Fibroblast of skin of back (primary cell): ENCODE data around the gene MT1M.
"Not testable (repeated sequence)": the region's sequence is repeated elsewhere in the genome, so short reads cannot be mapped to it uniquely, and the experiment has no call there.

ENCODE experiments used
- DNase-seq: peaks from one replicate; pipeline ENCODE4 v3.0.0-alpha.2; 2013

The MT1M gene

DNA sequence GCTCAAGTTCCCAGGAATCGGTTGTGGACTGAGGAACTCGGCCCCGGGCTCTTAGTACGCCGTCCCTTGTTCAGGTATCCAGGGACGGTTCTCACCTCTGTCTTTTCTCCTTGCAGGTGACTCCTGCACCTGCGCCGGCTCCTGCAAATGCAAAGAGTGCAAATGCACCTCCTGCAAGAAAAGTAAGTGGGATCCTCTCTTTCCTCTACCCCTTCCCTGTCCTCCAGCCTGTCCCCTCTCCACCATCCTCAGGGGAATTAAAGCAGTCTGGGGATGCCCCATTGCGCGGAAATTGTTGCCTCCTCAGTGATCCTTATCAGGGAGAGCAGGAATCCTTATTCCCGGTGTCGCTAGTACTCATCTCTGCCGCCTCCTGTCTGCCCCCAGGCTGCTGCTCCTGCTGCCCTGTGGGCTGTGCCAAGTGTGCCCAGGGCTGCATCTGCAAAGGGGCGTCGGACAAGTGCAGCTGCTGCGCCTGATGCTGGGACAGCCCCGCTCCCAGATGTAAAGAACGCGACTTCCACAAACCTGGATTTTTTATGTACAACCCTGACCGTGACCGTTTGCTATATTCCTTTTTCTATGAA, 23.5 kb upstream of the MT1M start:
- peak; percentile 19 for DNase-seq

DNA sequence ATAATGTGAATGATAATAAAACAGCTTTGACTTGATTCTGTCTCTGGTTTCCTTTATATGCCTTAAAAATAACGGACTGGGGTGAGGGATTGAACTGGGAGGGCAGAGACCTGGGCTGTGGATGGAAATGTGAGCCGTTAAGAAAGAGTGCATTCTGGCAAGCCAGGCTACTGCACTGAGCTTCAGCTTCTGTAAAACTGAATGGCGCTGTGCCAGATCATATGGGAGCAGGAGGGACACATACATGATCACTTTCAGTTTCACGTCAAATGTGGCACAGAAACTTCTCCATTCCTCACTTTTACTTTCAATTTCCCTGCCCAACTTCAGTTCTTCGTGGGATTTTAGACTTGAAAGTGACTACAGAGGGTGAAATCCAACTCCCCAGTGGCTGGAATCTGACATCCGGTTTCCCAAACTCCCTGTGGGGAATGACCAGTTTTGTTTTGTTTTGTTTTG, 23.0 kb upstream of the MT1M start:
- DNase-seq, result peak; percentile 93

- peak; percentile 83 for DNase-seq
These were observed 22.3 kb upstream of the MT1M start for GRCh38 chr16:56610017-56610608.

GRCh38 chr16:56610609-56611111, 21.8 kb upstream of the MT1M start:
- DNase-seq, result peak; percentile 55

DNA sequence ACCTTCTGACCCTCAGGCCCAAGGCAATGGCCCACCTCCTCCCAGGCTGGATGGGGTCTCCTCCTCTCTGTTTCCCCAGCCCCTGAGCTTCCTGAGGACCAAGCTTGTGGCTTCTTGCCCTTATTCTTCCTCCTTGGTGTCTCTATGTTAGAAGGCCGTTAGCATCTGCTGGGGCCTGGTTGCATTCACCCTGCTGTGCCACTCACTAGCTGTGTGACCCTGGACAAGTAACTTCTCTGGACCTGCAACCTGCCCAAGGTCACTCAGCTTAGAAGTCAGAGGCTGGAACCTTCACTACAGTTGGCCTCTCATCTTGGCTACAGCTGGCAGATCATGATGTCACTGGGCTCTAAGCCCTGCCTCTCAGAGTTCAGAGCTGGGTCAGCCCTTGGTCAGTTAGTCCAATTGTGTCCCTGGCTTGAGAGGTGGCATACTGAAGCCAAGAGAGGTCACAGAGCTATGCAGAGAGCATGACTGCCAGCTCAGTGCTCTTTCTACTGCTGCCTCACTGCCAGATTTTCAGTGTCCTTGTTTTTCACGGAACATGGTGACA, 21.1 kb upstream of the MT1M start:
- peak; percentile 19 for DNase-seq

DNA sequence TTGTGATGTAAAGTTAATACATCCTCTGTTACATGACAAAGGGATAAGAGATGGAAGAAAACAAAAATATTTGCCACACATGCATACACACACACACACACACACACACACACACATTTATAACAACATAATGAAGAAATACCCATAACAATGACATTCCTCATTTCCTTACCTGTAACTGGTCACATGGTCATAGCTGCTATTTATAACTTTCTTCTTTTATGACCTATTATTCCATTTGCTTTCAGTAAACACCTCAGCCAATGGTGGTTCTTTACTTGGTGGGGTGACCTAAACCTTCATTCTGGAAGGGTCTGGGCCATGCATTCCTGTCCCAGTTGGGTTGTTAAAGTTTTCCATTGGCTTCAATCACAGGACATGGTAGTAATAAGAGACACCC, 18.8 kb upstream of the MT1M start:
- no peak for DNase-seq

DNA sequence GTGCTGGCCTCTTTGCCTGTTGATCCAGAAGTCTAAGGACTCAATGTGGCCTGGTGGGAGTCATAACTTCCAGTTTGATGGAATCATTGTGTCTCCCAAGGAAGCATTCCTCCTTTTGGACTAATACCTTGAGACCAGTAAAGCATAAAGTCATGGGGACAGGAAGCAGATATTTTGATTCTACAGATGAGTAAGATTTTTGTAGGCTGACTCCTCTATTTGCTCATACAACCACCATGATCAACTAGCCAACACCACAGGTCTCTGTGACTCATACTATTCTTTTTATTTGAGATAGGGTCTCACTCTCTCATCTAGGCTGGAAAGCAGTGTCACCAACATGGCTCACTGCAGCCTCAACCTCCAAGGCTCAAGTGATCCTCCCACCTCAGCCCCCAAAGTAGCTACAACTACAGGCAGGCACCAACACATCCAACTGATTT, 17.9 kb upstream of the MT1M start:
- peak; percentile 94 for DNase-seq

GRCh38 chr16:56615353-56615752, 17.1 kb upstream of the MT1M start:
- DNase-seq, result peak; percentile 73

DNA sequence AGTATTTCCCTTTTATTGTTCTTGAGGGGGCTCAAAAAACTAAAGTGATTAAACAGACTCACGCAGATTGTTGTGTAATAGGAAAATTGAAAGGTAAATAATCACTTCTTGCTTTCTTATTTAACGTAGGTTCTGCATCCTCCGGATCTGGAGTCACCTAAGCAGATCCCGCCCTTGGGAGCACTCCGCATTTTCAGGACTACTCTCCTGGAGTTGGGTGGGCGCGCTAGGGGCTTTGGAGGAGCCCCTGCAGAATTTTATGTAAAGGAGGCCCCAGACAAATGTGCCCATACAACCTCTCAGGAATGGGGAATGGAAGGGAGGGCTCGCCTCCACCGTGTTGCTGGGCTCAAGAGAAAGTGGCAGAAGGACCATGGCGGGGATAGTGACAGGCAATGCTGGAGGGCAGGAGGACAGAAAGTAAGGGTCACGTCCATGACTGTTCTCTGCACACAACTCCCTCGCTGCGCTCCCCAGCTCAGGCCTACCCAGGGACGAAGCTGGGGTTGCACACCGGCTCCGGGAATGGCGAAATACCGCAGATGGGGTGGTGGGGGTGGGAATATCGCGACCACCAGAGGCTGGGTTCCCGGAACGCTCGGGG, 15.7 kb upstream of the MT1M start:
- DNase-seq, result no peak

DNA sequence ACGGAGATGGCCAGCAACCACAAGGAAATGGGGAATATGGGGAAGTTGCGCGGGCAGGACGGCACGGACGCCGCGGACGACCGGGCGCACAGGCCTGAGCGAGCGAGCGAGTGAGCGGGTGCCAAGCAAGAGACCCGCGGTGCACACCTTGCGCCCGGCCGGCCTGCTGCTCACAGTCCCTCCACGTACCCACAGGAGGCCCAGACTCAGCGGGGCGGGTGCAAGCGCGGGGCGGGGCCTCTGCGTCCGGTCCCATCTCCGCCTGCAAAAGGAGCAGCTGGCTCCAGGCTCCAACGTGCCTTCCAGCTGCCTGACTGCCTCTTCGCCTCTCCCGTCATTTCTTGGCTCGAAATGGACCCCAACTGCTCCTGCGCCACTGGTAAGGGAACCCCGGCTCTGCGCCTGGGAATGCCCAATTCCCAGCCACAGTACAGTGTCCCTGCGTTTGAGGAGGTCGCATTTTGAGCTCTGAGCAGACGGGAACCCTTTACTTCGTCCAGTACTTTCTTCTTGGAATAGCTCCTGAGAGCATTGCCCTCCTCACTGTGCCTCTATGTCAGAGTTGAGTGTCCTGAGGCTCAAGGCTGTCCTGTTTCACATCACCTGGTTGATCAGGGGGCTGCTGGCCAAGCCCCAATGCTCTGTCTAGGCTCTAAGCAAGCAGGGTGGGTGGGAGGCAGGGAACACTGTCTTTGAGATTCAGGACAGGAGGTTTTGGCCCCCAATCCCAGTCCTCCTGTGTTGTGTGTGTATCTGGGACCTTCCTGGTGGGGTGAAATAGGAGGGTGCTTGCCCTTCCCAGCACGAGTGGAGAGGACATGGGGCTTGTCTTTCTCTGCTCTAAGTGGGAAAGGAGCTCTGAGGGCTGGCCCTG, 15.0 kb upstream of the MT1M start:
- DNase-seq, result peak; percentile 43

DNA sequence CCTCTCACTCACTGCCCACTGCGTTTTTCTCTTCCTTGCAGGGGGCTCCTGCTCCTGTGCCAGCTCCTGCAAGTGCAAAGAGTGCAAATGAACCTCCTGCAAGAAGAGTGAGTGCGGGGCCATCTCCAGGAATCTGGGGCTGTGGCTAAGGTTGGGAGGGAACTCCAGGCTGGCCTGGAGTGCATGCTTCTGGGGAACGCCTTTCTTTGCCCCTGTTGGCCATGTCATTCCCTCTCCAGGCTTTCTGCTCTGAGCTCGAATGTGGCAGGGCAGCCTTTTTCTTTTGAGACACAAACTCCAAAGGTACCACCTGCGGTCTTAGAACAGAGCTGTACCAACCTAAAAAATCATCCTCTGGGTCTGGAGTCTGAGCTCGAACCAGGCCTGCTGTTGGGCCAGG, 14.3 kb upstream of the MT1M start:
- no peak for DNase-seq

- no peak for DNase-seq
These were observed 12.0 kb upstream of the MT1M start for GRCh38 chr16:56620339-56620897.

GRCh38 chr16:56621665-56622445, 10.6 kb upstream of the MT1M start:
- DNase-seq, result not testable (repeated sequence)

DNA sequence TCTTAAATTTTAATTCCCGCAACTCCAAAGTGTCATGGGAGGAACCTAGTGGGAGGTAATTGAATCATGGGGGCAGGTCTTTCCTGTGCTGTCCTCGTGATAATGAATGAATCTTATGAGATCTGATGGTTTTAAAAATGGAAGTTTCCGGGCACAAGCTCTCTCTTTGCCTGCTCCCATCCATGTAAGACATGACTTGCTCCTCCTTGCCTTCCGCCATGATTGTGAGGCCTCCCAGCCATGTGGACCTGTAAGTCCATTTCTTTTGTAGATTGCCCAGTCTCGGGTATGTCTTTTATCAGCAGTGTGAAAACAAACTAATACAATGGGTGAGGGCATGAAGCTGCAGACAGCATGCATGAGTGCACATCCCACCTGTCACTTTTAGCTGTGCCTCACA, 9.3 kb upstream of the MT1M start:
- DNase-seq, result not testable (repeated sequence)

DNA sequence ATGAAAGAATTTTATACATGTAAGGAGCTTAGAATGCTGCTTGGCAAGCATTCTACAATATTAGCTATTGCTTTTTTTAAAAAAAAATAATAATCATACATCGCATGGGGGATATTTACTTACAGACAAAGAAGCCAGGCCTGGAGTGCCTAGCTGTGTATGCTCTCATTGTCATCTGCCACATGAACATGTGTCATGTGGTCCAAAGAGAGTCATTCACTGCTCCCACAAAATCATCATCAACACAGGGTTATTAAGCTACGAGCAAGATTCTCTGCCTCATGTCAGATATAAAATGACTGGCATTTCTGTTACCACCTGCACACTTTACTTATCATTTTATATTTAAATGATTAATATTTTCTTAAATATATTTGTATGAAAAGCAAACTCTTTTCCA, 8.8 kb upstream of the MT1M start:
- DNase-seq, result no peak

GRCh38 chr16:56625140-56625942, 7.1 kb upstream of the MT1M start, which contains the start of gene MT1E:
Gene MT1E (plus strand): TSS chr16:56625781. CDS start chr16:56625852, 71 bp downstream.
- peak; percentile 85 for DNase-seq

- peak; percentile 67 for DNase-seq
These were observed 6.4 kb upstream of the MT1M start for GRCh38 chr16:56625943-56626654.

DNA sequence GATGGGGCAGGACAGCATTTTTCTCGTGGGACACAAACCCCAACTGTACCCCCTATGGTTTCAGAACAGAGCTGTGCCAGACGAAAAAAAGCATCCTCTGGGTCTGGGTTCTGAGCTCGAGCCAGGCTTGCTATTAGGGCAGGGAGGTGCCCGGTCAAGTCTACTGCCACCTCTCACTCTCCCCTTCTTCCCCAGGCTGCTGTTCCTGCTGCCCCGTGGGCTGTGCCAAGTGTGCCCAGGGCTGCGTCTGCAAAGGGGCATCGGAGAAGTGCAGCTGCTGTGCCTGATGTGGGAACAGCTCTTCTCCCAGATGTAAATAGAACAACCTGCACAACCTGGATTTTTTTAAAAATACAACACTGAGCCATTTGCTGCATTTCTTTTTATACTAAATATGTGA, 5.8 kb upstream of the MT1M start:
- no peak for DNase-seq

- no peak for DNase-seq
These were observed 3.7 kb upstream of the MT1M start for GRCh38 chr16:56628486-56629350.
